ACC112 (cell line): ENCODE results near the gene SPC25.
"Not testable (repeated sequence)": the region's sequence is repeated elsewhere in the genome, so short reads cannot be mapped to it uniquely, and the experiment has no call there.

Experiments
- H2AFZ ChIP-seq: fragments of 200-600 bp; sonication (generic); one replicate; pipeline ENCODE4 v1.6.0; 2017; ENCODE audit warnings: antibody characterized with exemption, low read length; ENCODE audit not compliant: unreplicated experiment
- H3K27ac ChIP-seq: fragments of 200-600 bp; sonication (generic); 2 replicates; pipeline ENCODE4 v1.5.1; 2014; ENCODE audit warnings: low read depth, mild to moderate bottlenecking, antibody characterized with exemption, low read length, moderate library complexity
- H3K27me3 ChIP-seq: fragments of 200-600 bp; sonication (generic); 2 replicates; pipeline ENCODE4 v1.6.1; 2014; ENCODE audit warnings: mild to moderate bottlenecking, antibody characterized with exemption, low read length, moderate library complexity, mixed read lengths; ENCODE audit not compliant: insufficient read depth
- H3K36me3 ChIP-seq: fragments of 200-600 bp; sonication (generic); 2 replicates; pipeline ENCODE4 v1.6.1; 2016; ENCODE audit warnings: mild to moderate bottlenecking, antibody characterized with exemption, low read length, moderate library complexity, mixed read lengths; ENCODE audit not compliant: insufficient read depth
- H3K4me1 ChIP-seq: fragments of 200-600 bp; sonication (generic); one replicate; pipeline ENCODE4 v1.6.1; 2016; ENCODE audit warnings: low read length, mixed read lengths; ENCODE audit not compliant: insufficient read depth, unreplicated experiment, control insufficient read depth
- H3K4me3 ChIP-seq: fragments of 200-600 bp; sonication (generic); 2 replicates; pipeline ENCODE4 v1.5.1; 2014; ENCODE audit warnings: mild to moderate bottlenecking, low read depth, low read length
- H3K79me2 ChIP-seq: fragments of 200-600 bp; sonication (generic); one replicate; pipeline ENCODE4 v1.6.0; 2016; ENCODE audit warnings: low read length; ENCODE audit not compliant: control insufficient read depth, unreplicated experiment, insufficient read depth

SPC25 gene

GRCh38 chr2:168870824-168871223 lies 19.4 kb downstream of the SPC25 start:
- H3K4me1 ChIP-seq, result not testable (repeated sequence)

GRCh38 chr2:168870369-168870768 lies 19.9 kb downstream of the SPC25 start:
- not testable (repeated sequence) for H3K27ac ChIP-seq, H3K27me3 ChIP-seq

More at GRCh38 chr2:168870824-168871223, 19.4 kb downstream of the SPC25 start:
- not testable (repeated sequence) for H2AFZ ChIP-seq, H3K4me3 ChIP-seq, H3K27me3 ChIP-seq, H3K79me2 ChIP-seq, H3K27ac ChIP-seq
- H3K36me3 ChIP-seq, result peaks cover 15% of the 10 kb centered on the region; the same call in 1 of the 2 replicates

GRCh38 chr2:168867164-168867563 lies 23.1 kb downstream of the SPC25 start:
- not testable (repeated sequence) for H3K4me1 ChIP-seq, H3K27ac ChIP-seq, H3K79me2 ChIP-seq, H3K4me3 ChIP-seq, H3K27me3 ChIP-seq, H2AFZ ChIP-seq
- peaks cover 11% of the 10 kb centered on the region; the same call in 1 of the 2 replicates for H3K36me3 ChIP-seq

More at GRCh38 chr2:168870369-168870768, 19.9 kb downstream of the SPC25 start:
- not testable (repeated sequence) for H3K4me3 ChIP-seq, H3K4me1 ChIP-seq, H3K79me2 ChIP-seq, H2AFZ ChIP-seq
- peaks cover 15% of the 10 kb centered on the region; the same call in 1 of the 2 replicates for H3K36me3 ChIP-seq

GRCh38 chr2:168858146-168858545 lies 32.1 kb downstream of the SPC25 start:
- no peak overlapping the region for H3K27ac ChIP-seq
- no peak overlapping the region for H2AFZ ChIP-seq
- H3K79me2 ChIP-seq, result no peaks in the 10 kb centered on the region
- no peaks in the 10 kb centered on the region for H3K27me3 ChIP-seq
- H3K4me1 ChIP-seq, result no peaks in the 10 kb centered on the region
- H3K36me3 ChIP-seq, result no peaks in the 10 kb centered on the region
- H3K4me3 ChIP-seq, result no peak overlapping the region

- Histone ChIP-seq H3K4me3 (no peak overlapping the region), H3K4me1 (peaks cover 6% of the 10 kb centered on the region), H3K79me2 (no peaks in the 10 kb centered on the region), H3K27me3 (no peaks in the 10 kb centered on the region), H3K36me3 (no peaks in the 10 kb centered on the region), H2AFZ (no peak overlapping the region), H3K27ac (no peak overlapping the region)
These were observed 34.6 kb downstream of the SPC25 start for GRCh38 chr2:168855601-168856000.

GRCh38 chr2:168854651-168855050 lies 35.6 kb downstream of the SPC25 start:
- Histone ChIP-seq H3K4me3 (no peak overlapping the region), H3K4me1 (peaks cover 6% of the 10 kb centered on the region), H3K79me2 (no peaks in the 10 kb centered on the region), H3K27ac (no peak overlapping the region), H3K27me3 (no peaks in the 10 kb centered on the region), H3K36me3 (no peaks in the 10 kb centered on the region), H2AFZ (no peak overlapping the region)

- Histone ChIP-seq H3K4me3 (no peak overlapping the region), H2AFZ (no peak overlapping the region), H3K36me3 (no peaks in the 10 kb centered on the region), H3K27ac (no peak overlapping the region), H3K4me1 (peaks cover 6% of the 10 kb centered on the region), H3K79me2 (no peaks in the 10 kb centered on the region), H3K27me3 (no peaks in the 10 kb centered on the region)
These were observed 36.8 kb downstream of the SPC25 start for GRCh38 chr2:168853471-168853870.

GRCh38 chr2:168852481-168852880 lies 37.7 kb downstream of the SPC25 start:
- no peaks in the 10 kb centered on the region for H3K36me3 ChIP-seq
- no peak overlapping the region for H3K4me3 ChIP-seq
- H3K27me3 ChIP-seq, result no peaks in the 10 kb centered on the region
- peaks cover 6% of the 10 kb centered on the region for H3K4me1 ChIP-seq
- no peak overlapping the region for H2AFZ ChIP-seq
- no peak overlapping the region for H3K27ac ChIP-seq
- no peaks in the 10 kb centered on the region for H3K79me2 ChIP-seq

- Histone ChIP-seq H3K27me3 (no peaks in the 10 kb centered on the region), H3K4me3 (no peak overlapping the region), H3K79me2 (no peaks in the 10 kb centered on the region), H3K27ac (no peak overlapping the region), H2AFZ (no peak overlapping the region), H3K36me3 (no peaks in the 10 kb centered on the region), H3K4me1 (peaks cover 6% of the 10 kb centered on the region)
These were observed 38.4 kb downstream of the SPC25 start for GRCh38 chr2:168851674-168852320.

- H2AFZ ChIP-seq, result no peak overlapping the region
- no peaks in the 10 kb centered on the region for H3K79me2 ChIP-seq
- H3K27me3 ChIP-seq, result no peaks in the 10 kb centered on the region
- no peak overlapping the region for H3K27ac ChIP-seq
- peaks cover 6% of the 10 kb centered on the region for H3K4me1 ChIP-seq
- no peaks in the 10 kb centered on the region for H3K36me3 ChIP-seq
- no peak overlapping the region for H3K4me3 ChIP-seq
These were observed 39.4 kb downstream of the SPC25 start for GRCh38 chr2:168850846-168851245.

GRCh38 chr2:168849610-168850009 lies 40.6 kb downstream of the SPC25 start:
- no peak overlapping the region for H2AFZ ChIP-seq
- H3K4me1 ChIP-seq, result peaks cover 6% of the 10 kb centered on the region
- H3K27ac ChIP-seq, result no peak overlapping the region
- H3K36me3 ChIP-seq, result no peaks in the 10 kb centered on the region
- H3K27me3 ChIP-seq, result no peaks in the 10 kb centered on the region
- H3K4me3 ChIP-seq, result no peak overlapping the region
- no peaks in the 10 kb centered on the region for H3K79me2 ChIP-seq
